Endothelial cell of umbilical vein (primary cell): ENCODE measurements around the gene ETV3. TPM values are rescaled to one million over a fixed set of nuclear protein-coding genes. Genes with fewer than 3 reads are reported as not detected.

Experiments used
- BruUV-seq: library from RNA; stranded (reverse); fragments of 400-500 nt; replicated peaks from 2 replicates; lab custom pipeline; 2021; lab: Mats Ljungman, UMichigan
- CTCF ChIA-PET: fragments of 300-600, 350-600 bp; sonication (Branson Sonifier 250); formaldehyde crosslinking; loops from one replicate; lab custom pipeline; 2021; ENCODE audit warnings: antibody characterized with exemption, inconsistent platforms; lab: Charles Lee
- POLR2A ChIA-PET: fragments of 300-600, 350-600 bp; sonication (Branson Sonifier 250); formaldehyde crosslinking; loops from one replicate; lab custom pipeline; 2021; ENCODE audit warnings: antibody characterized with exemption, inconsistent platforms; lab: Charles Lee
- DNase-seq: peaks from one replicate; pipeline ENCODE4 v3.0.0-alpha.2; 2011; ENCODE audit warnings: low read depth, low spot score
- FAIRE-seq: peaks from 2 replicates; lab custom pipeline; 2011; peaks lifted over from hg19 to GRCh38; lab: Jason Lieb, UNC
- H2AFZ ChIP-seq: 2 replicates; pipeline ENCODE4 v1.6.0; 2012; ENCODE audit warnings: low read depth, low read length, control low read depth, inconsistent platforms
- H3K27ac ChIP-seq: 2 replicates; pipeline ENCODE4 v1.5.1; 2011; ENCODE audit warnings: low read depth, mild to moderate bottlenecking, control low read depth, low read length, moderate library complexity; ENCODE audit not compliant: insufficient read depth
- H3K27me3 ChIP-seq, 2 experiments: 2 replicates each; pipeline versions ENCODE4 v1.6.0 to v1.6.1; 2011; ENCODE audit warnings: low read length in 2 of 2, mixed read lengths in 1 of 2; ENCODE audit not compliant: control insufficient read depth in 2 of 2, insufficient read depth in 2 of 2
- H3K36me3 ChIP-seq, 2 experiments: 2 replicates in 1 of 2; 3 replicates in 1 of 2; pipeline ENCODE4 v1.5.1; 2011; ENCODE audit warnings: low read length in 2 of 2, mild to moderate bottlenecking in 1 of 2, moderate library complexity in 1 of 2; ENCODE audit not compliant: control insufficient read depth in 2 of 2, insufficient read depth in 2 of 2; ENCODE audit errors: extremely low read depth in 1 of 2
- H3K4me1 ChIP-seq: 3 replicates; pipeline ENCODE4 v1.5.1; 2011; ENCODE audit warnings: mild to moderate bottlenecking, low read length; ENCODE audit not compliant: control insufficient read depth, insufficient read depth; ENCODE audit errors: extremely low read depth
- H3K4me2 ChIP-seq: 2 replicates; pipeline ENCODE4 v1.6.1; 2011; ENCODE audit warnings: low read length, control low read depth, mixed read lengths; ENCODE audit not compliant: insufficient read depth
- H3K4me3 ChIP-seq, 3 experiments: fragments of 200-600 bp in 1 of 3; sonication (generic), shearing (Covaris generic) in 1 of 3; replicated peaks in 1 of 3; 2 replicates each; pipeline ENCODE4 v1.5.1; 2011 to 2016; ENCODE audit warnings: control low read depth in 3 of 3, low read length in 3 of 3, mild to moderate bottlenecking in 2 of 3, inconsistent platforms in 1 of 3, low read depth in 1 of 3, moderate library complexity in 1 of 3; ENCODE audit not compliant: insufficient read depth in 1 of 3
- H3K79me2 ChIP-seq: 2 replicates; pipeline ENCODE4 v1.6.0; 2012; ENCODE audit warnings: low read length, inconsistent platforms; ENCODE audit not compliant: control insufficient read depth, insufficient read depth
- H3K9ac ChIP-seq: replicated peaks from 2 replicates; pipeline ENCODE3; 2011; ENCODE audit warnings: low read length, control low read depth; ENCODE audit not compliant: insufficient read depth; ENCODE audit errors: extremely low read depth
- H3K9me1 ChIP-seq: replicated peaks from 3 replicates; pipeline ENCODE4 v1.6.0; 2011; ENCODE audit warnings: mild to moderate bottlenecking, low read length; ENCODE audit not compliant: control insufficient read depth, insufficient read depth; ENCODE audit errors: extremely low read depth
- H3K9me3 ChIP-seq: replicated peaks from 2 replicates; pipeline ENCODE4 v1.5.1; 2012; ENCODE audit warnings: low read length, inconsistent platforms; ENCODE audit not compliant: control insufficient read depth, insufficient read depth
- H4K20me1 ChIP-seq: replicated peaks from 2 replicates; pipeline ENCODE3; 2011; ENCODE audit warnings: mild to moderate bottlenecking, low read length; ENCODE audit not compliant: control insufficient read depth, insufficient read depth; ENCODE audit errors: extremely low read depth
- EZH2 ChIP-seq: IDR thresholded peaks from 2 replicates; pipeline ENCODE4 v1.6.1; 2012; ENCODE audit warnings: borderline replicate concordance, low read depth, mild to moderate bottlenecking, moderate library complexity, low read length, inconsistent platforms; ENCODE audit not compliant: severe bottlenecking
- FOS ChIP-seq: IDR thresholded peaks from 2 replicates; pipeline ENCODE4 v1.6.1; 2011; ENCODE audit warnings: mild to moderate bottlenecking, low read length, moderate library complexity, borderline replicate concordance; ENCODE audit not compliant: insufficient read depth
- GATA2 ChIP-seq: IDR thresholded peaks from 2 replicates; pipeline ENCODE4 v1.7.0; 2011; ENCODE audit warnings: low read depth, mild to moderate bottlenecking, moderate library complexity, mixed read lengths, low read length; ENCODE audit not compliant: insufficient read length, insufficient read depth
- JUN ChIP-seq: IDR thresholded peaks from 2 replicates; pipeline ENCODE4 v1.6.1; 2011; ENCODE audit warnings: borderline replicate concordance, low read depth; ENCODE audit not compliant: insufficient read length, insufficient read depth
- MYC ChIP-seq: IDR thresholded peaks from one replicate; pipeline ENCODE4 v1.6.1; 2011; ENCODE audit warnings: mild to moderate bottlenecking, low read depth, low read length
- POLR2A ChIP-seq: IDR thresholded peaks from 2 replicates; pipeline ENCODE4 v1.6.1; 2012; ENCODE audit warnings: low read depth, mild to moderate bottlenecking, control low read depth, low read length
- POLR2AphosphoS5 ChIP-seq: IDR thresholded peaks from 2 replicates; pipeline ENCODE4 v1.6.1; 2012; ENCODE audit warnings: low read depth, mild to moderate bottlenecking, control low read depth, low read length, moderate library complexity; ENCODE audit not compliant: insufficient read depth
- dilution Hi-C: fragments of 300-500 bp; cut with MboI; formaldehyde crosslinking; loops from one replicate; pipeline ENCODE4 v1.15.0; 2019; ENCODE audit warnings: low sequenced_read_pairs; ENCODE audit not compliant: extremely low pct_ligation_motif_present
- intact Hi-C: fragments of 100-400 bp; cut with micrococcal nuclease; formaldehyde crosslinking; loops from one replicate; pipeline ENCODE4 v1.10.0; 2022
- polyA plus RNA-seq, 4 experiments: library from polyadenylated mRNA; depleted of rRNA in 3 of 4; stranded (reverse) in 3 of 4; unstranded in 1 of 4; fragments of >200 nt; gene quantifications; 2 replicates each; pipeline versions ENCODE4 v1.2.1 to v1.2.3, GENCODE V29; 2011 to 2012; ENCODE audit warnings: missing spikeins in 1 of 4
- total RNA-seq: library from RNA; stranded (reverse); gene quantifications from 2 replicates; pipeline ENCODE4 v1.2.3, GENCODE V29; 2021
- TF ChIP-seq, protein P1 (sequence below): IDR thresholded peaks from 2 replicates; pipeline ENCODE4 v1.6.1; 2011; ENCODE audit not compliant: insufficient read depth, insufficient read length
- TF ChIP-seq, protein P2 (sequence below), 2 donors: IDR thresholded peaks; 1 replicate in 1 of 2; 2 replicates in 1 of 2; pipeline ENCODE4 v1.5.1; 2011; ENCODE audit warnings: low read length in 2 of 2, mild to moderate bottlenecking in 2 of 2, moderate library complexity in 2 of 2, control low read depth in 1 of 2, inconsistent platforms in 1 of 2, low read depth in 1 of 2; ENCODE audit not compliant: insufficient read depth in 1 of 2; ENCODE audit errors: extremely low read depth in 1 of 2

The ETV3 gene
- total and polyA plus RNA-seq, 2 donors (not counting 3 experiments of a cell fraction or from before 2014, with no cell fraction given), result 6.8 to 22.3 TPM

DNA sequence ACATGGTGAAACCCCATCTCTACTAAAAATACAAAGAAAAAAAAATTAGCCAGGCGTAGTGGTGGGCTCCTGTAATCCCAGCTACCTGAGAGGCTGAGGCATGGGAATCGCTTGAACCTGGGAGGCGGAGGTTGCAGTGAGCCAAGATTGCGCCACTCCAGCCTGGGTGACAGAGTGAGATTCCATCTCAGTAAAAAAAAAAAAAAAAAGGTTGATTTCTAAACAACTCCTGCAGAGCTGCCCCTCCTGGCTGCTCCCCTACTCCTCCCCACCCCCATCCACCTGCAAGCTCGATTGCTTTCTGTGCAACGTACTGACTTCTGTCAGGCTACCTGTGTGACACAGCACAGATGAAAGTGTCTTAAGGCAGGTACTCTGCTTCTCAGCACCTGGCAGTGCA, 51.9 kb downstream of the ETV3 start:
- Histone ChIP-seq H2AFZ (no peak overlapping the region), H3K4me3 (no peak overlapping the region), H3K79me2 (no peaks in the 10 kb centered on the region), H3K27me3 (peaks cover 2% of the 10 kb centered on the region in 2 experiments), H3K9ac (no peak overlapping the region), H3K36me3 (no peaks in the 10 kb centered on the region), H3K27ac (no peak overlapping the region), H3K4me1 (no peaks in the 10 kb centered on the region), H3K4me2 (no peak overlapping the region), H3K9me3 (no peaks in the 10 kb centered on the region), H3K9me1 (no peaks in the 10 kb centered on the region), H4K20me1 (no peaks in the 10 kb centered on the region)
- intact Hi-C loops, result no loop called here
- BruUV-seq, result no TSS peak
- ChIA-PET POLR2A (no interaction called here), CTCF (interaction anchor here (1.0 kb wide), 1 partner anchor 12 kb away, joined by 4 read pairs; no protein-coding TSS in a partner anchor)
- no peak for TF ChIP-seq MYC
- TF ChIP-seq, protein P1, sequence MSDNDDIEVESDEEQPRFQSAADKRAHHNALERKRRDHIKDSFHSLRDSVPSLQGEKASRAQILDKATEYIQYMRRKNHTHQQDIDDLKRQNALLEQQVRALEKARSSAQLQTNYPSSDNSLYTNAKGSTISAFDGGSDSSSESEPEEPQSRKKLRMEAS, result no peak
- TF ChIP-seq GATA2, result no peak
- no peak for TF ChIP-seq JUN
- TF ChIP-seq, protein P2, sequence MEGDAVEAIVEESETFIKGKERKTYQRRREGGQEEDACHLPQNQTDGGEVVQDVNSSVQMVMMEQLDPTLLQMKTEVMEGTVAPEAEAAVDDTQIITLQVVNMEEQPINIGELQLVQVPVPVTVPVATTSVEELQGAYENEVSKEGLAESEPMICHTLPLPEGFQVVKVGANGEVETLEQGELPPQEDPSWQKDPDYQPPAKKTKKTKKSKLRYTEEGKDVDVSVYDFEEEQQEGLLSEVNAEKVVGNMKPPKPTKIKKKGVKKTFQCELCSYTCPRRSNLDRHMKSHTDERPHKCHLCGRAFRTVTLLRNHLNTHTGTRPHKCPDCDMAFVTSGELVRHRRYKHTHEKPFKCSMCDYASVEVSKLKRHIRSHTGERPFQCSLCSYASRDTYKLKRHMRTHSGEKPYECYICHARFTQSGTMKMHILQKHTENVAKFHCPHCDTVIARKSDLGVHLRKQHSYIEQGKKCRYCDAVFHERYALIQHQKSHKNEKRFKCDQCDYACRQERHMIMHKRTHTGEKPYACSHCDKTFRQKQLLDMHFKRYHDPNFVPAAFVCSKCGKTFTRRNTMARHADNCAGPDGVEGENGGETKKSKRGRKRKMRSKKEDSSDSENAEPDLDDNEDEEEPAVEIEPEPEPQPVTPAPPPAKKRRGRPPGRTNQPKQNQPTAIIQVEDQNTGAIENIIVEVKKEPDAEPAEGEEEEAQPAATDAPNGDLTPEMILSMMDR (IDR thresholded peaks at IDR 0.05; ENCODE audit: extremely low read depth in 1 of 2, insufficient read depth in 1 of 2, low read depth in 1 of 2, low read length in 2 of 2), result no peak
- no peak for TF ChIP-seq POLR2AphosphoS5
- TF ChIP-seq EZH2, result no peak
- TF ChIP-seq POLR2A, result no peak
- no peak for TF ChIP-seq FOS
- FAIRE-seq, result no peak
- dilution Hi-C loops, result no loop called here
- no peak for DNase-seq
